Left lobe of liver (tissue), 2 donors: ENCODE results near the gene DEFB124. TPM values are rescaled to one million over a fixed set of nuclear protein-coding genes. Genes with fewer than 3 reads are reported as not detected.
"Not testable (repeated sequence)": the region's sequence is repeated elsewhere in the genome, so short reads cannot be mapped to it uniquely, and the experiment has no call there.

Experiments
- ATAC-seq: fragments of 200-7000 bp; cut with Tn5 transposase; one replicate; pipeline ENCODE4 v1.9.1; 2020; ENCODE audit warnings: mild to moderate bottlenecking, moderate library complexity
- DNase-seq: peaks from one replicate; pipeline ENCODE4 v3.0.0-alpha.2; 2020; ENCODE audit warnings: low spot score
- total RNA-seq: library from RNA; stranded (reverse); gene quantifications from one replicate; pipeline ENCODE4 v1.2.1, GENCODE V29; 2021
- donor health status: DM: no; HTN: no; CAD: no; lungs with moderate emphysema.
- donor health status: DM: no; HTN: yes; CAD: no.

Gene DEFB124
- total RNA-seq, 1 donor from 2014 or later, result not detected

GRCh38 chr20:31489152-31489551 is 14.2 kb upstream of the DEFB124 start:
- DNase-seq (no peak), ATAC-seq (no peak)

DNA sequence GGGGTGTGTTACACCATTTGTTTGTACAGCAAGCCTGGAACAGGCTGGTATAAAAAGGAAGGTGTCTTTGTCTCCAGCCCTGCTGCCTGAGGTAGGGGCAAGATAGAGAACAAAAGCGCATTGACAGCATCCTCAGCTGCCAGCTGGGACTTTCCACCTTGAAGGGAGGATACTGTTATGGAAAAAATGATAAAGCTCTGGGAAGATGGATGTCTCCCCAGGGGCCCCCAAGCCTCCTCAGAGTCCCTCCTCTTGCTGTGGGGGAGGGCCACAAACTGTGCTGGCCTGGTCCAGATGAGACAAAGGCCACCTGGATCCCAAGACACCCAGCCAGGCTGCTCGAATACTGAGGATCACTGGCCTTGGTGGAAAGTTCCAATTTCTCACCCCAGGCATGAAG is 13.2 kb upstream of the DEFB124 start:
- no peak for ATAC-seq
- no peak for DNase-seq

GRCh38 chr20:31485450-31486339 is 10.8 kb upstream of the DEFB124 start:
- DNase-seq (peak; percentile 55), ATAC-seq (peak; percentile 73)

DNA sequence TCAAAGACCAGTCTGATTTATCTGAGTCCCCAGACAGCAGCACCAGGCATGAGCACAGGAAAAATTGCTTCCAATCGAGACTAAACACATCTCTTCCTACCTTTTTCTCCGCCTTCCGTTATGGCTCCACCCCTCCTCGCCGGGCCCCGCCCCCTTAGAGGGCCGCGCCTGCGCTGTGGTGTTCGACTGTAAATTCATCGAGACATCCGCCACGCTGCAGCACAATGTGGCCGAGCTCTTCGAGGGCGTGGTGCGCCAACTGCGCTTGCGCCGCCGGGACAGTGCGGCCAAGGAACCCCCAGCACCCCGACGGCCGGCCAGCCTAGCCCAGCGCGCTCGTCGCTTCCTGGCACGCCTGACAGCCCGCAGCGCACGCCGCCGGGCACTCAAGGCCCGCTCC is 9.1 kb upstream of the DEFB124 start:
- ATAC-seq, result peak; percentile 28
- DNase-seq, result no peak

GRCh38 chr20:31476643-31477215 is 1.8 kb upstream of the DEFB124 start:
- no peak for ATAC-seq

GRCh38 chr20:31476294-31476585 is 1.3 kb upstream of the DEFB124 start:
- no peak for DNase-seq
- no peak for ATAC-seq

More at GRCh38 chr20:31476643-31477215, 1.8 kb upstream of the DEFB124 start:
- DNase-seq, result no peak

DNA sequence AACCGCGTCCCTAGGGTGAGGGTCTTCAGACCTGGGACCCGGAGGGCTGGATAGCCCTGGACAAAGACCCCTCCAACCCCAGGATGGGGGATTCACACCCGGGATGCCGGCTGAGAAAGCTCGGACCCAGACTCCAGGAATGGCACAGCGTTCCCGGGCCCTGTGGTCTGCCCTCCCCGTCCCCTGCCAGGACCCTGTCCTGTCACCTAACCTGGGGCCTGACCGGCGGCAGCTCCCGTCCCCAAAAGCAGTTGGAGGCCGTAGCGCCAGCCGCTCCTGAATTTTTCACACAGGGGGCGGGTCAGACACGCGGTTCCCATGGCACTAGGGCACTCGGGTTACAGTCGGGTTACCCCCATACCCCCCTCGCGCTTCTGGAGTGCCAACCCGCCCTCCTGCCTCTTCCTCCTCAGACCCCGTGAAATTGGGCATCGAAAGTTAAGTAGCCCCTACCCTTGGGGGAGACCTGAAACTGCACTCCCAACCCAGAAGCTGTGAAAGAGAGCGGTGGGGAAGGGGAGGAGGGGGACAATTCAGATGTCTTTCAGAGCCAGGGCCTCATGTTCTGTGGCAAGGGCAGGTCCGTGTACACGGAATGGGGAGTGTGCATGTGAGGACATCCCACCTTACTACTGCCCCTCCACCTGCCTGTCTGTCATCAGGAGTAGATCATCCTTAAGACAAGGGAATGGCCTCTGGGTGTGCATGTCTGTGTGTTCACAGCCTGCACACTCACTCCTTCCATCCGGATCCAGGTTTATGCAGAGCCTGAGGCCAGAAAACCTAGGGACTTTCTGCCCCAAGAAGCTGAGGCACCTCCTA is 756 bp upstream of the DEFB124 start:
- ATAC-seq, result no peak
- DNase-seq, result no peak

GRCh38 chr20:31474097-31474436 is 860 bp downstream of the DEFB124 start:
- DNase-seq, result no peak
- ATAC-seq, result no peak

GRCh38 chr20:31473331-31474096 is 1.4 kb downstream of the DEFB124 start:
- ATAC-seq, result no peak
- DNase-seq, result no peak

DNA sequence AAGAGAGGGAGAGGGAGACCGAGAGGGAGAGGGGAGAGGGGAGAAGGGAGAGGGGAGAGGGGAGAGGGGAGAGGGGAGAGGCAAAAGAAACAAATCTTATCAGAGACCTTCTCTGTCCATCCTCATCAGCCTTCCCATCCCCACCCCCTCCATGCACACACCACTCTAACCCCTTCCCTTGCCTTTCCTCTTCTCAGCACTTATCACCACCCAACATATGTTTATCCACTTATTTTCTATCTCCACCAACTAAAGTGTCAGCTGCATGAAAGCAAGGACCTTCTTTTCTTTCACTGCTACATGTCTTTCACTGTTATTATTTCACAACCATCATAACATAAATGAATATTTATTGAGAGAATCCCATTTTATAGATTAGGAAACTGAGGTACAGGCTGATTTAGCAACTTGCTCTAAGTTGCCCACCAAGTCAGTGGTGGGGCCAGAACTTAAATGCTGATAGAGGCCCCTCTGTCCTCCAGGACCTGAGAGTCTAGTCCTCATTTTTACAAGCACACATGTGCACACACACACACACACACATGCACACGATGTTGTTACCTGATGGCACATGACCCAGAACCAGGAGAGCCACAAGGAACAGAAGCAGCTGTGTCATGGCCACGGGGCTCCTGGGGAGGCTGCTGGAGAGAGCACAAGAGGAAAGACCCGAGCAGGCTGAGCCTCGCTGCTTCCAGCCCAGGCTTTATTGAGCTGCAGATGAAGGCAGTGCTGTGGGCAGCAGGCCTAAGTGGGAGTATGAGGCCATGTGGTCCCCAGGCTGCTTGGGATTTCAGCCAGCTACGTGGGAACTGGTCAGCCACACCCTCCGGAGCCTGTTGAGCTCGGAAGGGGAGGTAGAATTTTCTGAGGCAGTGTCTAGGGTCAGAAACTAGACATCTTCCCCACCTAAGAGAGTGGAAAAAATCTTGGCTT is 2.3 kb downstream of the DEFB124 start:
- DNase-seq, result no peak
- no peak for ATAC-seq

DNA sequence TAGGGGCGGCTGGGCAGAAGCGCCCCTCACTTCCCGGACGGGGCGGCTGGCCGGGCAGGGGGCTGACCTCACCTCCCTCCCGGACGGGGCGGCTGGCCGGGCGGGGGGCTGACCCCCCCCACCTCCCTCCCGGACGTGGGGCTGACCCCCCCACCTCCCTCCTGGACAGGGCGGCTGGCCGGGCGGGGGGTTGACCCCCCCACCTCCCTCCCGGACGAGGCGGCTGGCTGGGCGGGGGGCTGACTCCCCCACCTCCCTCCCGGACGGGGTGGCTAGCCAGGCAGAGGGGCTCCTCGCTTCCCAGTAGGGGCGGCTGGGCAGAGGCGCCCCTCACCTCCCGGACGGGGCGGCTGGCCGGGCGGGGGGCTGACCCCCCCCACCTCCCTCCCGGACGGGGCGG is 4.0 kb downstream of the DEFB124 start:
- DNase-seq, ATAC-seq: not testable (repeated sequence)

- ATAC-seq, result no peak
Observed at GRCh38 chr20:31454361-31454760, 20.6 kb downstream of the DEFB124 start.

DNA sequence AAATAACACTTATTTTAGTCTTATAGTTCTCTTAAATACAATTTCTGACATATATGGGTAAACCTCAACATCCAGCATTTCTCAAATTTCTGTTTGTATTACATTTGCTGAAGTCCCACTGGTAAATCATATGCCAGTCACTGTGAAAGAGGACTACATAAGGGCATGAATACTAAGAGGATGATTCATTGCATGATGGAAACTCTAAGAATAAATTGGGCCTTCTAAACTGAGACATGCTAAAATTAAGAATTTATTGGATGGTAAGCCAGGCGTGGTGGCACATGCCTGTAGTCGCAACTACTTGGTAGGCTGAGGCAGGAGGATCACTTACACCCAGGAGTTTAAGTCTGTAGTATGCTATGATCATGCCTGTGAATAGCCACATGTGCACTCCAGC is 22.4 kb downstream of the DEFB124 start:
- DNase-seq (no peak), ATAC-seq (no peak)

More at GRCh38 chr20:31454361-31454760, 20.6 kb downstream of the DEFB124 start:
- DNase-seq, result no peak

GRCh38 chr20:31449511-31450414 is 25.2 kb downstream of the DEFB124 start:
- DNase-seq, result no peak
- no peak for ATAC-seq

- no peak for DNase-seq
Observed at GRCh38 chr20:31446084-31446819, 28.7 kb downstream of the DEFB124 start.

GRCh38 chr20:31440012-31440659 is 34.8 kb downstream of the DEFB124 start, which contains the start of gene DEFB123:
DEFB123 (plus strand) TSS chr20:31440632; CDS start chr20:31440699, 67 bp downstream.
- DNase-seq (no peak), ATAC-seq (no peak)

More at GRCh38 chr20:31446084-31446819, 28.7 kb downstream of the DEFB124 start:
- ATAC-seq, result no peak

DNA sequence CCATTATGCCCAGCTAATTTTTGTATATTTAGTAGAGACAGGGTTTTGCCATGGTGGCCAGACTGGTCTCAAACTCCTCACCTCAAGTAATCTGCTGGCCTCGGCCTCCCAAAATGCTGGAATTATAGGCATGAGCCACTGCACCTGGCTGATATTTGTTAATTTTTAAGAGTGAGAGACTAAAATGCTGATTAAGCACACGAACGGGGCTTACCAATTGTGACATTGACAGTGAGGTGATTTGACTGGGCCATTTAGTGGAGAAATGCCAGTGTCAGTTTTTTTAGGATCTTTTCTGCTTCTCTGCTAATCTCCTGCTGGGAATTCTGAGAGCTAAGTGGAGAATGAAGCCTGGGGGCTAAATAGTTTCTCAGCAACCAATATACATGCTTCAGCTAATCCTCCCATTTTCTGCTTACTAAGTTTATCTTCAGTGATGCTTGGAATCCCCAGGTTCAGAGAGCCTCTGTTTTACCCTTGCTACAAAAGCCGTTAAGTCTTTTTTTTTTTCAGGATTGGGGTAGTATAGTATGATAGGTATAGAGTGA is 44.3 kb downstream of the DEFB124 start:
- DNase-seq, result no peak
- no peak for ATAC-seq
